Measurements from ENCODE around the gene ZGRF1.
A peak's percentile ranks its signal among the peaks of the same experiment; 100 is the strongest.
"Not testable (repeated sequence)": the region's sequence is repeated elsewhere in the genome, so short reads cannot be mapped to it uniquely, and the experiment has no call there.

Gene ZGRF1

GRCh38 chr4:112516471-112517066 is 120.1 kb downstream of the ZGRF1 start:
- DNase-seq: peak; percentile 19

GRCh38 chr4:112516066-112516470 is 120.6 kb downstream of the ZGRF1 start, which contains the start of gene NEUROG2:
TSS of gene NEUROG2 (minus strand) at chr4:112516180. CDS start at chr4:112515475, 705 bp downstream.
- no peak for DNase-seq
- ATAC-seq: no peak

More at GRCh38 chr4:112516471-112517066, 120.1 kb downstream of the ZGRF1 start:
- ATAC-seq: no peak

GRCh38 chr4:112515198-112516065 is 121.3 kb downstream of the ZGRF1 start:
- DNase-seq (peak; percentile 45), ATAC-seq (peak; percentile 62)

- peak; percentile 11 for DNase-seq
- no peak for ATAC-seq
These were observed 122.0 kb downstream of the ZGRF1 start for GRCh38 chr4:112514647-112515197.

GRCh38 chr4:112513971-112514646 is 122.6 kb downstream of the ZGRF1 start:
- DNase-seq (no peak), ATAC-seq (no peak)

- DNase-seq (no peak), ATAC-seq (no peak)
These were observed 124.9 kb downstream of the ZGRF1 start for GRCh38 chr4:112511803-112512118.

- peak; percentile 7 for DNase-seq
- no peak for ATAC-seq
These were observed 125.5 kb downstream of the ZGRF1 start for GRCh38 chr4:112511093-112511802.

GRCh38 chr4:112510291-112511092 is 126.2 kb downstream of the ZGRF1 start:
- no peak for ATAC-seq
- DNase-seq: peak; percentile 4

- ATAC-seq (no peak), DNase-seq (peak; percentile 13)
These were observed 127.2 kb downstream of the ZGRF1 start for GRCh38 chr4:112509243-112510141.

- ATAC-seq (no peak), DNase-seq (no peak)
These were observed 128.4 kb downstream of the ZGRF1 start for GRCh38 chr4:112508356-112508755.

GRCh38 chr4:112504807-112505206 is 131.9 kb downstream of the ZGRF1 start:
- DNase-seq (no peak), ATAC-seq (no peak)

- ATAC-seq (no peak), DNase-seq (no peak)
These were observed 133.8 kb downstream of the ZGRF1 start for GRCh38 chr4:112502871-112503270.

GRCh38 chr4:112492321-112492720 is 144.4 kb downstream of the ZGRF1 start:
- DNase-seq (no peak), ATAC-seq (no peak)

GRCh38 chr4:112490808-112491207 is 145.9 kb downstream of the ZGRF1 start:
- ATAC-seq, DNase-seq: not testable (repeated sequence)

All from stimulated activated naive CD8-positive, alpha-beta T cell treated with anti-CD3 and anti-CD28 coated beads, Interleukin-15, Interleukin-2, amounts not matched to agents 100 U/mL and 50 U/mL, for 24 hours (primary cell).